Activated CD8-positive, alpha-beta memory T cell treated with anti-CD3 and anti-CD28 coated beads for 1 hour (primary cell): ENCODE data around the gene CIPC.

Source experiments
- DNase-seq, 2 donors: peaks; one replicate each; pipeline ENCODE4 v3.0.0-alpha.2; 2020; ENCODE audit warnings: low read depth in 1 of 2; ENCODE audit errors: extremely low read depth in 1 of 2

The CIPC gene

DNA sequence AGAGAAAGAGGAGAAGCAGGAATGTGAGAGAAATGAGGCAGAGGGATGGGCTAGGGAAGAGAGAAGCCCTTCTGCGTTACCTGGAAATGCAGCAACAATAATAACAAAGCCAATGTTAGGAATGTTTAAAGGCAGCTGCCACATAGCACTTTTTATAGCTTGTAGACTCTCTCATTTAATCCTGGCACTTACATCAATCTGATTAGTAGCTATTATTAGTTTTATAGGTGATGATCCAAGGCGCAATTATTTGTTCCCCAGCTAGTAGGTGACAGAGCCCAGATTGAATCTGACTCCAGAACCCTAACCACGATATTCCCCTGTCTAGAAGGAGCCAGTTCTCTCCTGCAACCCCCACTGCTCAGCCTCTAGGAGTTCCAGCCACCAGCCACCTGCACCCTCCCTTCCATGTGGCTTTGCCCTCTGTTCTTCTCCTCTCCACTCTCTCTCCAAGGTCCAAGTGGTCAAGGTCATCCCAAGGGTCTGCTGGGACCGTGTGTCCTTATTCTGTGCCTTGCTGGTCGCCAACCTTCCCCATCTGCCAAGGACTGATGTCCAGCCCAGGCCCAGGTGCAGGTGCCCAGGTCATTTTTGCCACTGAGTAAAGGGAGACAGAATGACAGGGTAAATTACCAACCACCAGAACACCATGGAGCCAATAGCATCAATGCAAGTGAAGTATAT lies 29.4 kb upstream of the CIPC start:
- DNase-seq = no peak

DNA sequence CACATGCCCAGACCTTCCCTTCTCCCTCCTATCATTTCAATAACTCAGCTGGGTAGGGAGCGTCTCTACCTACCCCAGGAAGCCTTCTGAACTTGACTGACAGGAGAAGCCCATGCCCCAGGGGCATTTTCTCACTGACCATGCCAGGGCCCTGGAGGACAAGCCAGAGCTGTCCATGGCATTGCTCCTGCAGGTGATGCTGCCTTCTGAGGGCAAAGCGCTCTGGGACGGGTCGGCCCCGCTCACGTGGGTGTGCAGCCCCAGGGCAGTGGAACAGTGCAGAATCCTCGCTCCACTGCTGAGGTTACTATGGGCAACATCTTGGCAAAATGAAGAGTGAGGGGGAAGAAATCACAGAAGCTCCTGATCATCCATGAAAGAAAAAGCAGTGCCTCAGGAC lies 28.5 kb upstream of the CIPC start:
- DNase-seq = no peak

DNA sequence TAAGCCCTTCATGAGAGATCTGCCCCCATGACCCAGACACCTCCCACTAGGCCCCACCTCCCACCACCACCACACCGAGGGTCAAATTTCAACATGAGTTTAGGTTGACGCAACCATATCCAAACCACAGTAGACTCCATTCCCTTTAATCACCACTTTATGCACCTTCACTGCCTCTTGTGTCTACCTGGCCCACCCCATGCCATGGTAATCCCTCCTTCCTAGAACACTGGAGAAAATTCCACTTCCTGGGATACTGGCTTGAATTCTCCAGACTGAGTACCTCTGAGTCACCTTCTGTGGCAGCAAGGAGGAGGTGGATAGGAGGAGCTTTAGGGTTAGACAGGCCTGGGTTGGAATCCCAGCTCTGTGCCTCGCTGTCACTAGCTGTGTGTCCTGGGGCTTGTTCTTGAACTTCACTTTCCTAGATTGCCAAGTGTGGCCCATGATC lies 26.1 kb upstream of the CIPC start:
- no peak for DNase-seq

DNA sequence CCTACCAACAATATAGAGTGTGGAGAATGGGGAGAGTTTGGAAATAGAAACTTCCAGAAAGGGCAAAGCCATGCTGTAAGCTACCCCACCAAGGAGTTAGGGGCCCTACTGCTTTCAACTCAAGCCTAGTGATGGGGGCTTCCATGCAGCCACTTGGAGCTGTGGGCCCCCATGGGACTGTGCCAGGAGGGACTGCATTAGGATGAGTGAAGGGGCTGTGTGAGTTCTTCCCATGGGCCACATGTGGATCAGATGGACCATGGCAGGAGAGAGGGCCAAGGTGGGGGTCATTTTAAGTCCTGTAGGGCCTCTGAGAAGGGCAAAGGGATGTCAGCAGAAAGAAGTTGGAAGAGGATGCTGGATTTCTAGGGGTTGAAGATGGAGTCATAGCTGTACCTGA lies 23.1 kb upstream of the CIPC start:
- no peak for DNase-seq

DNA sequence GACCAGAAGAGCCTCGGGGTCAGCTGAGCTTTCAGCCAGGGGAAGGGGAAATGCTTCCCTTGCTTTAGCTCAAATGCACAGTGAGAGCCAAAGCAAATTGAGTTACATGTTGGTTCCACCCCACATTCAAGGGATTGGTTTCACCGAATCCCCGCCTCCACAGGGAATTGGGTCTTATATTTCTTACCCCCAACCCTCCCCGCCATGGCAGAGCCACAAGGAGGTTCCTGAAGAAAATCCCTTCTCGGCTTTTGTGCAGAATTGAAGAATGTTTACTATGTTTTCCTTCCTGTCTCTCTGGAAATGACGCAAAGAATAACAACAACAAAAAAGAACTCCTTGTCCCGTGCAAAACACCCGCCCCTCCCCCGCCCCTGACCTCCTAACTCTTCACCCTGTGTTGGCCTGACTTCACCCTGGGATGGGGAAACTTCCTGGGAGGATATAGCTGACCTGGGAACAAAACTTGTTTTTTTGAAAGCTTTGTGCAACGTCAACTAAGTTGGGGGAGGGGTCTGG lies 21.9 kb upstream of the CIPC start:
- no peak for DNase-seq

DNA sequence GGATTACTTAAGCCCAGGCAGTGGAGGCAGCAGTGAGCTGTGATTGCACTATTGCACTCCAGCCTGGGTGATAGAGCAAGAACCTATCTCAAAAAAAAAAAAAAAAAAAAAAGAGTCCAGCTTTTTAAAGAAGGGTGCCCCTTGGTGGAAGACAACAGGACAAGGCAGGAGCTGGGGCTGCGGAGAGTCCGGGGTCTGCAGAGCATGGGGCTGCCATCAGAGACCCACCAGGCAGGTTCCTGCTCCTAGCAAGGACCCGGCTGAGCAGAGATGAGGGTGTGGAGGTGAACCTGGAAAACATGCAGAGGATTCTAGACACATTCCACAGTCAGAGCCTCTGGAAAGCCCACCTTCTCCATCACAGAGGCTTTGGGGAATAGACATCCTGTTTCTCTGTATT lies 21.0 kb upstream of the CIPC start:
- no peak for DNase-seq

DNA sequence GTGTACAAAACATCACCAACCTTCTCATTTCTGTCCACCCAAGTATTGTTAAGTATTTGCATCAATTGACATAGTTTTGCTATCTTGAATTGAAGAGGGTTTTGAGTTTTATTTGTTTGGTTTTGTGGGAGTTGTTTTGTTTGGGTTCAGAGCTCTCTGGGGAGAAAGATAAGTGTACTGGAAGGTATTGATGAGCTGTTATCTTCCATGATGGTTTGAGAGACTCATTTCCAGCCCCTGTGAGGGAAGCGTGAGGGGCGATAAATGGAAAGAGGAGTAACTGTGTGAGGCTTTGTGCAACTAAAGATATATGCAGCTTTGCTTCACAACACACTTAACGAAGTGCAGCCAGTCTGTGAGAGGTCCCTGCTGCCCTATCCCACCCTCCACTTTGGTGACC lies 15.7 kb upstream of the CIPC start:
- DNase-seq = no peak

DNA sequence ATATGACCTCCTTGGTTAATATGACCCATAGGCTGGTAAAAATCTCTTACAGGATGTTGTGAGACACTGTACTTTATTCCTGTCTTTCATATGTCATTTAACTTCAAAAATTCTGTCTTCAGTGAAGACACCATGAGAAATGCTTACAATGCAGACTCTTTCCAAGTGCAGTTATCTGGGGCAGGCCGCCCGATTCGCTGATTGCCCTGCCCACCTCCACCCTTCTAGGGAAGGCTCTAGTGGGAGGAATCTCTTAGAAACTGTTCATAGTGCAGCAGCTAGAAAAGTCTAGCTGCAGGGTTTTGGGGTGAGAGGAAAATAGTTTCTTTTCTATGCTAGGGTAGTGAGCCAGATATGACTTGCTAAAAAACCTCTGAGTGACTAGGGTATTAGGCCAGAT lies 15.0 kb upstream of the CIPC start:
- no peak for DNase-seq

DNA sequence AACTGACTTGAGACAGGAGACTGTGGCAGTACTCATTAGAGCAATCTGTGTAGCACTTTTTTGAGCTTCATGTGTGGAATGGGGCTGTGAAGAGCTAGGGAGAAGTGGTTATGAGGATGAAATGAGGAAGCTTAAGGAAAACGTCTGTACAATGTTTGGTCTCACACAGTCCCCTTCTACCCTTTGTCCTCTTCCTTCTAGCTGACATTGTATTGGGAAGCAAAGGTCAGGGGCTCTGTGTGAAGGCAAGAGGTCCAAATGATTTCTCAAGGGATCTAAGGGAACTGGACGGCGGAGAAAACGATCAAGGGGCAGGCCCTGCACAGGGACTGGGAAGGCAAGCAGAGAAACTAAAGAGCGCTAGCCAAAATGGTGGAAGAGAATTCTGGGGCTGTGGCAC lies 13.1 kb upstream of the CIPC start:
- DNase-seq = no peak

DNA sequence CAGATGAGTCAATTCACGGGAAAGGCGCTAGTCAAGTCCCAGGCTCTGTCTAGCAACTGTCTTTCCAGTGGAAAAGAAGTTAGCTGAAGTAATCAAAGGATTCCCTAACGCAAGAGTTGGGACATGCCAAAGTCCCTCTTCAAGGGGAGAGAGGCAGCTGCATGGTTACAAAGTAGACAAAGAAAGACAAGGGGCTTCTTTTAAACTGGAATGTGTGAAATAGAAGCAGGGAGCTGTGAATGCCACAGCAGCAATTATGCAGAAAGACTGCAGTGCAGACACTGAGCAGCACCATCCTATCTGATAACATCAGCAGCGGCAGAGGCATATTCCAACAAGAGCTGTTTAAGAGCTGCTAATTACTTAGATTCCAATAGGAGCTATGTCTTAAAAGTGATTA lies 12.5 kb upstream of the CIPC start:
- no peak for DNase-seq

DNA sequence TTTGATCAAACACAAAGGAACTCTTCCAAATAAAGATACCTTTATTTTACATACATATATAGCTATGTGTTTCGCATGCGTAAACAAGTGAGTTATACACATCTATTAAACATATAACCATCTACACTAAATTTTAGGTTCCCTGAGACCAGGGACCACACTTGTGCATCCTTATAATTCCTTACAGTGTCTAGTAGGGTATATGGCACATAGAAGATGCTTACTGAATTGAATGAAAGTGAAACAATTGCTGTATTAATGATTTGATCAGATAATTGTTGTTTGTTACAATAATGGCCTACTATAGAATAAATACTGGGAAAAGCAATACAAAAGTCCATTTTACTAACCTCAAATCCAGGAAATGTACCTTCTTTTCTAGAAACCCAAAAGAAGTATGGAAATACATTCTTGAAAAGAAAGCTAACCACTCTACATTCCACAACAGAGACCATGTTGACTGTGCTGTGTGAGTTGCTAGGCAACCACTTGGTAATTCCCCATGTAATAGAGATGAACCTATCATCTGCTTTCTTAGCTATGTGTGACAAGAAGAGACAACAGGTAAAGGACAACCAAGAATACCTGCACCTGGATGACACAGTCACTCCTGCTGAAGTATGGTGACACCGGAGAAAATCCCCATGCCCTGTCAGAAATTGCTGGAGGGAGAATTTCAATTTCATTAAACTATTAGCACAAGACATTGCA lies 11.9 kb upstream of the CIPC start:
- DNase-seq = no peak

DNA sequence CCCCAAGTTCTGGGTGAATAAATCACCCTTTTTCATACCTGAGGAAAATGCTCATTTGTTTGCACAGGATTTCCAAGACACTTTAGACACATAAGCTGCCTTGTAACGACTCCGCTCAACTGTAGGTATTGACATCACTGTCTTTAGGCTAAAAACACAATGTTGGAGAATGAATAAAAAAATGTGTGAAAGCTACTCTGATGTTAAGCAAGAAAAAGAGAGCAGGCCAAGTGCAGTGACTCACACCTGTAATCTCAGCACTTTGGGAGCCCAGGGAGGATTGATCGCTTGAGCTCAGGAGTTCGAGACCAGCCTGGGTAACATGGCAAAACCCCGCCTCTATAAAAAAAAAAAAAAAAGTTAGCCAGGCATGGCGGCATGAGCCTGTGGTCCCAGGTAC lies 11.1 kb upstream of the CIPC start:
- no peak for DNase-seq

DNA sequence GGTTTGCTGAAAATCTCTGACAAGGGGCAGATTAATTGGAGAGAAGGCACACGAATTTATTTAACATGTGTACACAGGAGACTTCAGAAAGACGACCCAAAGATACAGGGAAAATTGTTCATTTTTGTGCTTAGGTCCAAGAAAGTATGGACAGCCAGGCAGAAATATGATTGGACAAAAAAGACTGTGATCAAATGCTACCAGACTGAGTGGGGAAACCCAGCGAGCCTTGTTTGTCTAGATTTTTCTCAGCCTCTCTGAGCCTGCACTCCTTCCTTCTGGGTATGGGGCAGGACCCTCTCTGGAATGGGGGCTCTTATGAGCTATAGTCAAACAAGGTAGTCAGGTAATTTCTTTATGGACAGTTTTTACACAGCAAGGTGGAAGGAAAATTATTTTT lies 10.4 kb upstream of the CIPC start:
- DNase-seq = no peak

DNA sequence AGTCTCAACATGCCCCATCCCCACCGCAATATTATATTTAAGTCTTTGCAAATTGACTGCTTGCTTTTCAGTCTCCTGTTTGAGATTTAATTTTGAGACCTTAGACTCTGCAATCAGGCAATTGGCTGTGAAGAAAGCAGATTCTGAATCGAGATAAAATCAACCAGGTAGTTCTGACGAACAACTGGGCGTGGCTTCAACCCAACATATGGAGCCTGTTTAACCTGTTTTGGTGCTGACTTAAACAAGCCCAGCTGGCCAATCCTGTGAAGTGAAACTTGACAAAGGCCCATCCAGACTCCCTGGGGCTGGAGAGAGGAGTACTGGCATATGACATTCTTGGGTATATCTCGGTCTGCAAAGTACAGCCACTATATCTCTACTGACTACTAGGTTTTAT lies 9.8 kb upstream of the CIPC start:
- DNase-seq = no peak

DNA sequence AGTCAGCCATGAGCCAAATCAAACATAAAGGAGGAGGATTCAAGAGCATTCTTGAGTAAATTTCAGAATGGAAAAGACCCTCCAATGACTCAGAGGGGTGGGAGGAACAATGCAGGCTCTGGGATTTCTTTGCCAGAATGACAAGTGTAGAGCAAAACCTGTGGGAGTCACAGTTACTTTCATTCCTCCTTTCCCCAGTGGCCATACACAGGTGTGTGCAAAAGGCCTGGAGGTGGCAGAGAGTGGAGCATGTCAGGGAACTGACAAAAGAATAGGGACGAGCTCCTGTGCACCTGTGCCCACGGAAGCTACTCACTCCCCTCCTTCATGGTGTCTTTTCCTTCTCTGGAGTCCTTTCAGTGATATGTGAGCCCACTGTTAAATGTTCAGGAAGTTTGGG lies 9.4 kb upstream of the CIPC start:
- DNase-seq = no peak

DNA sequence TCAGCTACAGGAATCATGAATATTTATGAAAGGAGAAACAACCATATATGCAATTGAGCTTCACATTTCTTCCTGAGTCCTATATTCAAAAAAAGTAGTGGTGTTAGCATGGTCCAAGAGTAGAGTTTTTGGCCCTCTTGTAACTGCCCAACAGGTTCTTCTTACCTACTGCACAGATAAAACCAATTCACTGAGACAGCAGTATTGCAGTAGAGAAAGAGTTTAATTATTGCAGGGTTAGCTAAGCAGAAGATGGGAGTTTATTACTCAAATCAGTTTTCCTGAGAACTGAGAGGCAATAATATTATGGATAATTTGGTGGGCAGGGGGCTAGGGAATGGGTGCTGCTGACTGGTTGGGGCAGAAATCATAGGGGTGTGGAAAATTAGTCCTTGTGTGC lies 6.5 kb upstream of the CIPC start:
- DNase-seq = no peak

DNA sequence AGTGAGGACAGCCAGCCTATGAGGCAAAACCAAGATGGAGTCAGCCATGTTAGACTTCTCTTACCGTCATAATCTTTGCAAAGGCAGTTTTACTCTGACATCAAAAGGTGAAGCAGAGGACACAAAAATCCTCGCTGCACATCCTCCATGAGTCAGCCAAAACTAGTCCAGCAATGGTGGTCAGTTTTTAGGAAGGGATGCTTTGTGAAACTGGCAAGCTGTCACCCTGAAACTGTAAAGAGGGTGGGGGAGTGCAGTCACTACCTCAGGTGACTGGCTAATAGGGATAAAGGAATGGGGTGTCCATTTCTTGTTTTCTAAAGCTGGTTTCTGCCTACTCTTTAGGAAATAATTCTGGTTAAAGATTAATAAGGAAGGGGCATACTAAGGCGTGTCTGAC lies 5.4 kb upstream of the CIPC start:
- no peak for DNase-seq

DNA sequence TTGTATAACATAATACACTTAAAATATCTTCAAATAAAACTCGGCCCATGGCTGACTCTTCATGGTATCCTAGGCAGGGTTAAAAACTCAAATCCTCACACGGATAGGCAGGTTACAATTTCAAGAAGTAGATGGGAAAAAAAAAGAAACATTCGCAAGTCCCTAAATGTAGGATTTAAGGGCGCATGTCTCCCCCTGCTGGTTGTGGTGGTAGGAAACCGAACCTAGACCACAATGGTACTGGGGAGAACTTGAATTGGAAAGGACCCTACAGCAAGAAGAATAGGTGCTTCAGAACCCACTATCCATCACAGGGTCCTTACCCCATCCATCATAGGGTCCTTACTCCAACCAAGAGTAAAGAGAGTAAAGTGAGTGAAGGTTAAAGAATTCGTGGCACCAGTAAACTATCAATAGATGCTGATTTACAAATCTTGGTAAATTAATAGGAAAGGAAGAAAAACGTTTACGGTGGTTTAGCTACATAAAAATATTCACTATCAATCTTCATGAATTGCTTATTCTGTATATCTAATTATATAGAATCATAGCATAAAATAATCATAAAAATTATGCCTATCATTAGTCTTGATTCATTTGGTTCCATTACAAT lies 3.3 kb upstream of the CIPC start:
- DNase-seq = peak; percentile 52 to 65

DNA sequence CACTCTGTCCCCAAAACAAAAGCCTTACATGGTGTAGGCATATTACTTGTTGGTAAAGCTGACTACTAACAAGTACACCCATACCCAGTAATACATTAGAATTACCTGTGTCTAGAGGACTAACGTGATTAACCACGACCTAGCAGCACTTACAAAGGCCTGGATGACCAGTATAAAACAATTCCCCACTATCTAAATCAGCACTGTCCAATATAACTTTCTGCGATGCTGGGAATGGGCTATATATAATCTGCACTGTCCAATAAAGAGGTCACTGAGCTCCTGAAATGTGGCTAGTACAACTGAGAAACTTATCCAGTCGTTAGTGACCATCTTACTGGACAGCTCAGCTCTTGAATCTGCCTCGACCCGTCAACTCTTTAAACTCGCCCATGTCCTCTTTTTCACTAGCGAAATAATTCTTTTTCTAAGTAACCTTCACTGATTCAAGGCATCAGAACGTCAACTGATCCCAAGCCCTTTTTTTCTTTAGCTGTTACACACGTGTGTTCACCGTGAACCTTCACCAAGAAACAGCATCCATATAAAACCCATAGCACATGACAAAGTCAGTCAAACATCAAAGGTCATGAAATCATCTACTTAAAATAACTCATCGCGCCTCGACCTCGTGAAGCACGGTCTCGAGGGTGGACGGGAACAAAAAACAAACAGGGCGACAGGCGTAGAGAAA lies 905 bp upstream of the CIPC start:
- no peak for DNase-seq

DNA sequence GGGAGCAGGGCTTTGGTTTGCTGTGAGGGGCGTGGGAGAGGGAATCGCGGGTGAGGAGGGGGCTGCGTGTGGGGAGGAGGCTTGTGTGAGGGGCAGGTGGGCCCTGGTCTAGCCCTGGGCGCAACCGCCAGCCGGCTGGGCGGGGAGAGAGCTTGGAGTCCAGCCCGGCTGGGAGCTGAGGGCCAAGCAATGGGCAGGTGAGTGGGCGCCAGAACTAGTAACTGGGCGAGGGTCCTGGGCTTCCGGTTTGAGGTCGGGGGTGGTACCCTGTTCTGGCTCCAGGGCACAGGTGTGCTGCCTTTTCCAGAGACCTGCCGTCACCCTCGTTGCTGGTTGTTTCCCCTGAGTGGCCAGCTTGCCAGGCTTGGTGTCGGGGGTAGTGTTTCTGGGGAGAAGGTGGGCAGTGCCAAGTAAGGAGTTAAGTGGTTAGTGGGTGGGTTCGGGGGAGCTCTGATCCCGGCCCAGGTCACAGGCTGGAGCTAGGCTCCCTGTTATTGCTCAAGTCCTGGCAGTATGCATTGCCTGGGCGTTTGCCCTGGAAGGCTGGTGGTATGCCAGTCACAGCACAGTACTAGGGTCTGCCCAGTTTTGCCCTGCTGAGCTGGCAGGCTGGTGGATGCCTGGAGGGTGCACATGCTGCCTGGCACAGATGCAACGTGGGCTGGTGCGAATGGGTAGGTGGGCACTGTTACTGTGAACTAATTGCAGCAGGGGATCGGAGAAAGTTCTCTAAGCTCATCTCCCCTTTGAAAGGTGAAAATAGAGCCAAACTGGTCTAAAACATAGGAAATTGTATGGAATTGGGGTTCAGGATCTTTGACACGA lies 683 bp downstream of the CIPC start:
- no peak for DNase-seq
